Activated CD4-positive, alpha-beta T cell treated with anti-CD3 and anti-CD28 coated beads, Interleukin-2, amount 10 ng/mL, durations not matched to agents 7 days and 5 days (primary cell): ENCODE data around the gene CCDC186. TPM values are rescaled to one million over a fixed set of nuclear protein-coding genes. Genes with fewer than 3 reads are reported as not detected.

ENCODE experiments used
- CTCF ChIA-PET: fragments of 350-600 bp; sonication (Branson Sonifier 250); formaldehyde crosslinking; loops from one replicate; lab custom pipeline; 2021; ENCODE audit warnings: antibody characterized with exemption; lab: Charles Lee
- POLR2A ChIA-PET: fragments of 350-600 bp; sonication (Branson Sonifier 250); formaldehyde crosslinking; loops from one replicate; lab custom pipeline; 2021; ENCODE audit warnings: antibody characterized with exemption; lab: Charles Lee
- DNase-seq: peaks from one replicate; pipeline ENCODE4 v3.0.0-alpha.2; 2020
- H3K27ac Mint-ChIP-seq: one replicate; pipeline ENCODE4 v1.8.0; 2021; ENCODE audit warnings: mild to moderate bottlenecking, moderate library complexity, mixed read lengths
- H3K27me3 Mint-ChIP-seq: one replicate; pipeline ENCODE4 v1.8.0; 2021; ENCODE audit warnings: mixed read lengths
- H3K36me3 Mint-ChIP-seq: one replicate; pipeline ENCODE4 v1.8.0; 2021; ENCODE audit warnings: low read depth, mixed read lengths
- H3K4me1 Mint-ChIP-seq: one replicate; pipeline ENCODE4 v1.8.0; 2021; ENCODE audit warnings: mixed read lengths
- H3K4me3 Mint-ChIP-seq: one replicate; pipeline ENCODE4 v1.8.0; 2021; ENCODE audit warnings: mild to moderate bottlenecking, moderate library complexity, mixed read lengths
- H3K9me3 Mint-ChIP-seq: one replicate; pipeline ENCODE4 v1.8.0; 2021; ENCODE audit warnings: mixed read lengths
- total RNA-seq, 2 experiments: library from RNA; stranded (reverse); gene quantifications; one replicate each; pipeline ENCODE4 v1.2.3, GENCODE V29; 2021

Gene CCDC186
- total RNA-seq, 2 experiments from 2014 or later, result 16.0 to 18.6 TPM

DNA sequence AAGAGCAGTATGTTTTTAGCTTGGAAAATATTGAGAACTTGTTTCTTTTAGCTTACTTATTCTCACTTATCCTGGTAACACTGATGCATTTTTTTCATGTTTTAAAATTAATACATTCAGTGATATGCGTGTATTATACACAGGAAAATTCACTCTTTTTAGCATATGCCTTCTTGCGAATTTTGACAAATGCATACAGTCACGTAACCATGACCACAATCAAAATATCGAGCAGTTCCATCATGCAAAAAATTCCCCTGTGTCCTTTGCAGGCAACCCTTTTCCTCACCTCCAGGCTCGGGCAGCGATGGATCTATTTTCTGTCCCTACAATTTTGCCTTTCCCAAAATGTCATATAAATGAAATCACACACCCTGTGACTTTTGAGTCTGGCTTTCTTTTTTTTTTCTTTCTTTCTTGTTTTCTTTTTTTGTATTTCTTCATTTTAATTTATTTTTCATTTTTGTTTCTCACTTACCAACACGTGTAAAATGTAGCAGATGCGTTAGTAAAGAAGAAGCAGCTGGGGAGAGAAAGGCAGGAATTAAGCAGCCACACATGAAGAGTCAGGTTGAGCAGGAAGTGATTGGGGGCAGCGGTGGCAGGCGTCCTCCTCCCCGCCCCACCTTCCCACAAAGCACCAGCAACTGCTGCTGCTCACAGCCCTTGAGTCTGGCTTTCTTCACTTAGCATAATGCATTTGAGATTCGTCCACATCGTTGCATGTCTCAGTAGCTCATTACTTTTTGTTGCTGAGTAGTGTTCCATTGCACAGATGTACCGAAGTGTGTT, 100.4 kb downstream of the CCDC186 start:
- ChIA-PET CTCF (interaction anchor here (1.2 to 1.9 kb wide), 2 partner anchors 11 kb away, joined by 3 to 4 read pairs; no protein-coding TSS in a partner anchor), POLR2A (no interaction called here)
- Mint-ChIP-seq H3K4me3 (no peak overlapping the region), H3K27me3 (peaks cover 4% of the 10 kb centered on the region), H3K27ac (no peak overlapping the region), H3K4me1 (peaks cover 21% of the 10 kb centered on the region), H3K9me3 (peaks cover 4% of the 10 kb centered on the region), H3K36me3 (no peaks in the 10 kb centered on the region)
- peak; percentile 60 for DNase-seq

DNA sequence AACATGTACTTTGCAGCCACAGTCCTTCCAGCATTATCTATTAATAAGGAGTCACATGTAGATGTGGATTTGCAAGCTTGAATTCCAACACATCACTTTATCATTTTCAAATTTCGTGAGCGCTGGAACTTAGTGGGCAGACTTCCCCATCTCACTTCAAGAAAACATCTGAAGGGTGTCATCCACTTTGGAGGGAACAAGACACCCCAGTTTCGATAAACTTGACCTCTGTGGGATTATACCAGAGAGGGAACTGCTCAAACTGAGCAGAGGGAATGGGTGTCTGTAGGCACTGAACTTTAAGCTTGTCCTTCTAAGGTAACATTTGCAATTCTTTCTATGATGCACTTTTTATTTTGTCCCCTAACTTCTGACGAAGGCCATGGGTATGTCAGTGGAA, 102.8 kb downstream of the CCDC186 start:
- H3K4me1 Mint-ChIP-seq, result peaks cover 32% of the 10 kb centered on the region
- no peaks in the 10 kb centered on the region for H3K36me3 Mint-ChIP-seq
- H3K4me3 Mint-ChIP-seq, result no peak overlapping the region
- no peak for DNase-seq
- no peaks in the 10 kb centered on the region for H3K9me3 Mint-ChIP-seq
- H3K27ac Mint-ChIP-seq, result no peak overlapping the region
- peaks cover 4% of the 10 kb centered on the region for H3K27me3 Mint-ChIP-seq
- POLR2A ChIA-PET, result no interaction called here
- CTCF ChIA-PET, result interaction anchor here (1.2 to 1.5 kb wide), 3 partner anchors 12 to 18 kb away, joined by 3 to 4 read pairs (median 4); no protein-coding TSS in a partner anchor

Other genes starting within 250 kb of the CCDC186 start
- gene ADRB1, start 130.3 kb downstream of the CCDC186 start, total RNA-seq, result not detected
- gene TDRD1, start 5.2 kb upstream of the CCDC186 start, total RNA-seq, result under 1 TPM; 0.04 to 0.10 TPM
- gene VWA2, start 65.1 kb upstream of the CCDC186 start, total RNA-seq, result not detected
- gene AFAP1L2, start 230.3 kb upstream of the CCDC186 start, total RNA-seq, result 1 to 10 TPM; 1.1 to 1.8 TPM